Keratinocyte (primary cell): ENCODE data around the gene KIF26A. TPM values are rescaled to one million over a fixed set of nuclear protein-coding genes. Genes with fewer than 3 reads are reported as not detected.

Source experiments
- DNase-seq: peaks from one replicate; pipeline ENCODE4 v3.0.0-alpha.2; 2011; ENCODE audit warnings: low read depth, missing footprints, low spot score
- FAIRE-seq: peaks from 2 replicates; lab custom pipeline; 2011; peaks lifted over from hg19 to GRCh38; lab: Jason Lieb, UNC
- H2AFZ ChIP-seq: 2 replicates; pipeline ENCODE4 v1.6.0; 2012; ENCODE audit warnings: low read length, control low read depth, inconsistent platforms; ENCODE audit not compliant: control insufficient read depth
- H3K27ac ChIP-seq: 2 replicates; pipeline ENCODE4 v1.5.1; 2011; ENCODE audit warnings: low read length; ENCODE audit not compliant: control insufficient read depth, insufficient read depth
- H3K27me3 ChIP-seq: 3 replicates; pipeline ENCODE4 v1.6.0; 2011; ENCODE audit warnings: low read length; ENCODE audit not compliant: control insufficient read depth, insufficient read depth; ENCODE audit errors: extremely low read depth
- H3K36me3 ChIP-seq, 2 experiments: 2 replicates in 1 of 2; 3 replicates in 1 of 2; pipeline ENCODE4 v1.5.1; 2011; ENCODE audit warnings: low read length in 2 of 2, mild to moderate bottlenecking in 1 of 2; ENCODE audit not compliant: control insufficient read depth in 2 of 2, insufficient read depth in 2 of 2; ENCODE audit errors: extremely low read depth in 1 of 2
- H3K4me1 ChIP-seq: 3 replicates; pipeline ENCODE4 v1.5.1; 2011; ENCODE audit warnings: low read length; ENCODE audit not compliant: control insufficient read depth, insufficient read depth; ENCODE audit errors: extremely low read depth
- H3K4me2 ChIP-seq: 3 replicates; pipeline ENCODE4 v1.6.0; 2011; ENCODE audit warnings: low read depth, low read length; ENCODE audit not compliant: control insufficient read depth, insufficient read depth; ENCODE audit errors: extremely low read depth
- H3K4me3 ChIP-seq, 3 experiments: fragments of 200-600 bp in 1 of 3; sonication (generic) in 1 of 3; 2 replicates in 2 of 3; 3 replicates in 1 of 3; pipeline ENCODE4 v1.5.1; 2011 to 2016; ENCODE audit warnings: low read length in 3 of 3, mild to moderate bottlenecking in 3 of 3, control low read depth in 2 of 3, inconsistent platforms in 1 of 3, low read depth in 1 of 3, mixed read lengths in 1 of 3, mixed run types in 1 of 3, moderate library complexity in 1 of 3; ENCODE audit not compliant: control insufficient read depth in 2 of 3, insufficient read depth in 2 of 3; ENCODE audit errors: extremely low read depth in 1 of 3
- H3K79me2 ChIP-seq: 2 replicates; pipeline ENCODE4 v1.6.0; 2012; ENCODE audit warnings: low read length; ENCODE audit not compliant: control insufficient read depth, insufficient read depth
- H3K9ac ChIP-seq: 3 replicates; pipeline ENCODE4 v1.6.0; 2011; ENCODE audit warnings: low read length; ENCODE audit not compliant: control insufficient read depth, insufficient read depth; ENCODE audit errors: extremely low read depth
- H3K9me1 ChIP-seq: 3 replicates; pipeline ENCODE4 v1.6.0; 2011; ENCODE audit warnings: low read length; ENCODE audit not compliant: control insufficient read depth, insufficient read depth; ENCODE audit errors: extremely low read depth
- H3K9me3 ChIP-seq: 2 replicates; pipeline ENCODE4 v1.5.1; 2012; ENCODE audit warnings: low read depth, low read length; ENCODE audit not compliant: control insufficient read depth
- H4K20me1 ChIP-seq: 3 replicates; pipeline ENCODE4 v1.6.0; 2011; ENCODE audit warnings: low read length; ENCODE audit not compliant: control insufficient read depth, insufficient read depth; ENCODE audit errors: extremely low read depth
- EZH2 ChIP-seq: IDR thresholded peaks from one replicate; pipeline ENCODE4 v1.6.1; 2012; ENCODE audit warnings: inconsistent platforms, mild to moderate bottlenecking, low read length, moderate library complexity
- dilution Hi-C: fragments of 300-500 bp; cut with MboI; formaldehyde crosslinking; loops from one replicate; pipeline ENCODE4 v1.7.0; 2020; ENCODE audit warnings: low sequenced_read_pairs; ENCODE audit not compliant: extremely low pct_ligation_motif_present
- polyA plus RNA-seq, 5 experiments: library from polyadenylated mRNA; depleted of rRNA in 3 of 5; stranded (reverse) in 3 of 5; stranded (forward) in 1 of 5; unstranded in 1 of 5; fragments of >200 nt; gene quantifications; 1 replicate in 1 of 5; 2 replicates in 3 of 5; 3 replicates in 1 of 5; pipeline versions ENCODE4 v1.2.1 to v1.2.3, GENCODE V29; 2011 to 2012; ENCODE audit warnings: missing spikeins in 2 of 5, low read depth in 1 of 5, low replicate concordance in 1 of 5
- TF ChIP-seq, protein P1 (sequence below), 3 experiments: IDR thresholded peaks in 1 of 3; conservative IDR thresholded peaks in 1 of 3; optimal IDR thresholded peaks in 1 of 3; 2 replicates in 2 of 3; 3 replicates in 1 of 3; pipeline versions ENCODE3 to v1.5.1; 2011; ENCODE audit warnings: low read length in 3 of 3, mild to moderate bottlenecking in 3 of 3, moderate library complexity in 2 of 3, control low read depth in 1 of 3, inconsistent platforms in 1 of 3; ENCODE audit not compliant: insufficient read depth in 2 of 3; ENCODE audit errors: extremely low read depth in 1 of 3

Gene KIF26A
- polyA plus RNA-seq, 1 donor (not counting 4 experiments of a cell fraction or from before 2014, with no cell fraction given): 0.07 TPM

DNA sequence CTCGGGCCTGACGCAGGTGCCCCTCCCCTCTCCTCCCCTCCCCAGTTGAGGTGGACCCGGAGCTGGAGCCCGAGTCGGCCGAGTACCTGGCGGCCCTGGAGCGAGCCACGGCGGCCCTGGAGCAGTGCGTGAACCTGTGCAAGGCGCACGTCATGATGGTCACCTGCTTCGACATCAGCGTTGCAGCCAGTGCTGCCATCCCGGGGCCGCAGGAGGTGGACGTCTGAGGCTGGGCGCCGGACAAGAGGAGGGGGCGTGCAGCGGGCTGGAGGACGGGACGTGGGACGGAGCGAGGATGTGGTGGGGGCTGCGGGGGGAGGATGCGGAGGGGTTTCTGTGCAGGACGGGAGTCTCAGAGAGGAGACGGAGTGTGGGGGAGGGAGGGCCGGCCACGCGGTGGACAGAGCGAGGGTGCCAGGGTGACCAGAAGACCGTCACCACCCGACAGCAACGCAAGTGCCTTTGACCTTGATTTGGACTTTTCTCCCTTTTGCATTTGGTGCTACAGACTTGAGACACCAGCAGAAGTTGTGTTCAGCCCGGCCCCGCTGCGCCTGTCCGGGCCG lies 41.3 kb downstream of the KIF26A start:
- TF ChIP-seq EZH2: no peak
- TF ChIP-seq, protein P1, sequence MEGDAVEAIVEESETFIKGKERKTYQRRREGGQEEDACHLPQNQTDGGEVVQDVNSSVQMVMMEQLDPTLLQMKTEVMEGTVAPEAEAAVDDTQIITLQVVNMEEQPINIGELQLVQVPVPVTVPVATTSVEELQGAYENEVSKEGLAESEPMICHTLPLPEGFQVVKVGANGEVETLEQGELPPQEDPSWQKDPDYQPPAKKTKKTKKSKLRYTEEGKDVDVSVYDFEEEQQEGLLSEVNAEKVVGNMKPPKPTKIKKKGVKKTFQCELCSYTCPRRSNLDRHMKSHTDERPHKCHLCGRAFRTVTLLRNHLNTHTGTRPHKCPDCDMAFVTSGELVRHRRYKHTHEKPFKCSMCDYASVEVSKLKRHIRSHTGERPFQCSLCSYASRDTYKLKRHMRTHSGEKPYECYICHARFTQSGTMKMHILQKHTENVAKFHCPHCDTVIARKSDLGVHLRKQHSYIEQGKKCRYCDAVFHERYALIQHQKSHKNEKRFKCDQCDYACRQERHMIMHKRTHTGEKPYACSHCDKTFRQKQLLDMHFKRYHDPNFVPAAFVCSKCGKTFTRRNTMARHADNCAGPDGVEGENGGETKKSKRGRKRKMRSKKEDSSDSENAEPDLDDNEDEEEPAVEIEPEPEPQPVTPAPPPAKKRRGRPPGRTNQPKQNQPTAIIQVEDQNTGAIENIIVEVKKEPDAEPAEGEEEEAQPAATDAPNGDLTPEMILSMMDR (optimal IDR thresholded peaks at IDR 0.05 in 1 of 3, IDR thresholded peaks at IDR 0.05 in 1 of 3, conservative IDR thresholded peaks at IDR 0.05 in 1 of 3; ENCODE audit: extremely low read depth in 1 of 3, insufficient read depth in 2 of 3, low read length in 3 of 3): no peak
- H3K4me1 ChIP-seq: peaks cover 12% of the 10 kb centered on the region
- H3K27ac ChIP-seq: no peak overlapping the region
- H3K4me2 ChIP-seq: no peak overlapping the region
- H2AFZ ChIP-seq: no peak overlapping the region
- no peaks in the 10 kb centered on the region for H3K79me2 ChIP-seq
- H3K9ac ChIP-seq: no peak overlapping the region
- H3K36me3 ChIP-seq: no peaks in the 10 kb centered on the region
- dilution Hi-C loops: no loop called here
- DNase-seq: no peak
- H3K9me1 ChIP-seq: no peaks in the 10 kb centered on the region
- H4K20me1 ChIP-seq: no peaks in the 10 kb centered on the region
- no peaks in the 10 kb centered on the region for H3K9me3 ChIP-seq
- FAIRE-seq: no peak
- peaks cover 4% of the 10 kb centered on the region for H3K27me3 ChIP-seq
- H3K4me3 ChIP-seq: no peak overlapping the region

DNA sequence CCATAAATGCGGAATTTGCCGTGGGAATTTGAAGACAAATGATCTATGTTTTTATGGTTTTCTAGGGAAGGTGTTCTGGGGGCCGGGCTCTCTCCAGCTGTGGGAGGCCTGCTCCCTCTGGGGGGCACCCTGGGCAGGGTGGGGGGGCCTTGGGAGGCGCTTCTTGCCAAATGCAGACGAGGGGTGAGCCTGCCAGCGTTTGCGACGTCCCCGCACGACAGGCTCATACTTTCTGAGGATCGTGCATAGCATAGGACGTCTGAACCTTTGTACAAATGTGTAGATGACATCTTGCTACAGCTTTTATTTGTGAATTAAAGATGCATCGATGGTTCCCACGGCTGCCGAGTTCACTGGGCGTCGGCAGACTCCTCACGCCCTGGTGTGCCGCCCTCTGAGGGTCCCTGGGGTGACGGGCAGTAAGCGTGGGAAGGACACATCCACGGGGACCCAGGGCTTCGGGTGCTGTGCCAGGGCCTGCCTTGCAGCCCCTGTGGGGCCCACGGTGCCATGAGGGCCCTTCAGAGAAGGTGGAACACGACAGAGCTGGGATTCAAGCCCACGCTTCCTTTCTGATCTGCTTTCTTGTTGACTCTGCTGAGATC lies 42.3 kb downstream of the KIF26A start:
- Histone ChIP-seq H3K27ac (no peak overlapping the region), H3K4me3 (no peak overlapping the region), H4K20me1 (no peaks in the 10 kb centered on the region), H3K79me2 (no peaks in the 10 kb centered on the region), H3K9me1 (no peaks in the 10 kb centered on the region), H2AFZ (no peak overlapping the region), H3K4me1 (peaks cover 12% of the 10 kb centered on the region), H3K4me2 (no peak overlapping the region), H3K9ac (no peak overlapping the region), H3K36me3 (no peaks in the 10 kb centered on the region), H3K27me3 (peaks cover 4% of the 10 kb centered on the region), H3K9me3 (no peaks in the 10 kb centered on the region)
- dilution Hi-C loops: no loop called here
- DNase-seq (no peak), FAIRE-seq (no peak)
- TF ChIP-seq EZH2: no peak
- TF ChIP-seq, protein P1 (optimal IDR thresholded peaks at IDR 0.05 in 1 of 3, IDR thresholded peaks at IDR 0.05 in 1 of 3, conservative IDR thresholded peaks at IDR 0.05 in 1 of 3; ENCODE audit: extremely low read depth in 1 of 3, insufficient read depth in 2 of 3, low read length in 3 of 3): no peak
